Muscle layer of colon (tissue), 2 donors: ENCODE data around the gene ZNF568.
A peak's percentile ranks its signal among the peaks of the same experiment; 100 is the strongest.

ENCODE experiments used
- H3K27ac ChIP-seq: one replicate; pipeline ENCODE4 v1.7.0; 2013; ENCODE audit warnings: low read depth, mild to moderate bottlenecking, low read length, moderate library complexity
- H3K27me3 ChIP-seq, 2 donors: one replicate each; pipeline ENCODE4 v1.7.0; 2013; ENCODE audit warnings: low read length in 2 of 2, mild to moderate bottlenecking in 2 of 2; ENCODE audit not compliant: insufficient read depth in 2 of 2, control insufficient read depth in 1 of 2
- H3K36me3 ChIP-seq: one replicate; pipeline ENCODE4 v1.7.0; 2013; ENCODE audit warnings: mild to moderate bottlenecking, low read length; ENCODE audit not compliant: insufficient read depth
- H3K4me1 ChIP-seq: one replicate; pipeline ENCODE4 v1.7.0; 2013; ENCODE audit warnings: mild to moderate bottlenecking, low read length; ENCODE audit not compliant: insufficient read depth
- H3K4me3 ChIP-seq, 2 donors: one replicate each; pipeline ENCODE4 v1.7.0; 2013; ENCODE audit warnings: low read length in 2 of 2, low read depth in 1 of 2, mild to moderate bottlenecking in 1 of 2, moderate library complexity in 1 of 2
- H3K9ac ChIP-seq: one replicate; pipeline ENCODE4 v1.7.0; 2013; ENCODE audit warnings: low read length
- H3K9me3 ChIP-seq: one replicate; pipeline ENCODE4 v1.7.0; 2013; ENCODE audit warnings: mild to moderate bottlenecking, low read length
- donor health status: abdominal sarcoma.
- donor health status: Adenocarcinoma of cecum.

ZNF568 gene

DNA sequence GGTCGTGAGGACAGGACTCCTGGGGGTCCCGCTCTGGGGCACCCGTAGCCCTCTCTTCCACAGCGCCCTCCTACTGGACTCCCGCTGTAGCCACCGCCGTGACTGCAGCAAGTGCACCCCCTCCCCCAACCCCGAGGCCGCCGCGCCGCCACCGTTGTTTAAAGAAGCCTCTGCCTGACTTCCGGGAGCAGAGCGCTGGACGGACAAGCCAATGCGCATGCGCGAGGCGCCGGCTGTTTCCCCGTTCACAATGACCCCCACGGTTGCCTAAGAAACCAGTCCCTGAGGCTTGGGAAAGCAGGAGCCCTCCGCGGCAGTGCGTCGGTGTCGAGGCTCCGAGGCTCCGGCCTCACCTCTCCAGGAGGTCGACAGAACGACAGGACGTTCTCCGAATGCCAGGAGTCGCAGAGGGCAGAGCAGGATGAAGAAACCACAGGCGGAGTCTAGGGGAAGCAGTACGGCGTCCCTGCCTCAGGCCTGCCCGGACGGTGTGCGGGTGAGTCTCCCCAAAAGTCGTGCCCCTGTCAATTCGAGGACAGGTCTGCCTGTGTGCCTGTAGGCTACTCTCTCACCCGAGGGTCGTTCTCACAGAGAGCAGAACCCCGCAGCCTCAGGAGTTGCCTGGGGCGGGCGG, 91.6 kb downstream of the ZNF568 start:
- no peaks in the 10 kb centered on the region for H3K4me1 ChIP-seq
- no peaks in the 10 kb centered on the region for H3K9me3 ChIP-seq
- H3K27ac ChIP-seq: no peak overlapping the region
- H3K4me3 ChIP-seq: peak overlapping the region; percentile 7 to 60
- no peak overlapping the region for H3K9ac ChIP-seq
- H3K27me3 ChIP-seq: no peaks in the 10 kb centered on the region
- no peaks in the 10 kb centered on the region for H3K36me3 ChIP-seq

DNA sequence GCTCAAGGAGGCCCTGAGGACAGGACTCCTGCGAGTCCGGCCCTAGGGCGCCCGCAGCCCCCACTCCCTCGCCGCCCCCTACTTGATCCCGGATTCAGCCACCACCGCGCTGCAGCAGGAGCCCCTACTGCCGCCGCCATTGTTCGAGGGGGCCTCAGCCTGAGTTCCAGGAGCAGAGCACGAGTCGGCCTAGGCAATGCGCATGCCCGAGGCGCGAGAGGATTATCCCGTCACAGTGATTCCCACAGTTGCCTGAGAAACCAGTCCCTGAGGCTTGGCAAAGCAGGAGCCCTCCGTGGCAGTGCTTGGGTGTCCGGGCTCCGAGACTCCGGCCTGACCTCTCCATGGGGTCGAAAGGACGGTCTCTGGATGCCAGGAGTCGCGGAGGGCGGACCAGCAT, 93.7 kb downstream of the ZNF568 start:
- Histone ChIP-seq H3K9ac (no peak overlapping the region), H3K9me3 (peaks cover 3% of the 10 kb centered on the region), H3K4me1 (no peaks in the 10 kb centered on the region), H3K27ac (no peak overlapping the region), H3K36me3 (no peaks in the 10 kb centered on the region), H3K4me3 (no peak overlapping the region), H3K27me3 (no peaks in the 10 kb centered on the region)

DNA sequence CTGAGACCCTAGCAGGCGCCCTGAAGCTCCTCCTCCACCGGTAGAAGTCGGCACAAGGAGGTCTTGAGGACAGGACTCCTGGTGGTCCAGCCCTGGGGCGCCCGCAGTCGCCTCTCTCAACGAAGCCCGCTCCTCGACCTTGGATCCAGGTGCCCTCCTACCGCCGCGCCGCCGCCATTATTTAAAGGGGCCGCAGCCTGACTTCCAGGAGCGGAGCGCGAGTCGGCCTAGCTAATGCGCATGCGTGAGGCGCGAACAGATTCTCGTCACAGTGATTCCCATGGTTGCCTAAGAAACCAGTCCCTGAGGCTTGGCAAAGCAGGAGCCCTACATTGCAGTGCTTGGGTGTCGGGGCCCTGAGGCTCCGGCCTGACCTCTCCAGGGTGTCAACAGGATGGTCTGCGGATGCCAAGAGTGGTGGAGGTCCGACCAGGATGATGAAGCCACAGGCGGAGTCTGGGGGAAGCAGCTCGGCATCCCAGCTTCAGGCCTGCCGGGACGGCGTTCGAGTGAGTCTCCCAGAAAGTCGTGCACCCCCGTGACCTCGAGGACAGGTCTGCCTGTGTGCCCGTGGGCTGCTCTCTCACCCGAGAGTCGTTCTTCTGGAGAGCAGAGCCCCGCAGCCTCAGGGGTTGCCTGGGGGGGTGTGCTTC, 96.1 kb downstream of the ZNF568 start:
- H3K27me3 ChIP-seq: no peaks in the 10 kb centered on the region
- H3K4me1 ChIP-seq: no peaks in the 10 kb centered on the region
- H3K27ac ChIP-seq: no peak overlapping the region
- no peaks in the 10 kb centered on the region for H3K36me3 ChIP-seq
- H3K9me3 ChIP-seq: peaks cover 11% of the 10 kb centered on the region
- H3K9ac ChIP-seq: no peak overlapping the region
- H3K4me3 ChIP-seq: no peak overlapping the region

DNA sequence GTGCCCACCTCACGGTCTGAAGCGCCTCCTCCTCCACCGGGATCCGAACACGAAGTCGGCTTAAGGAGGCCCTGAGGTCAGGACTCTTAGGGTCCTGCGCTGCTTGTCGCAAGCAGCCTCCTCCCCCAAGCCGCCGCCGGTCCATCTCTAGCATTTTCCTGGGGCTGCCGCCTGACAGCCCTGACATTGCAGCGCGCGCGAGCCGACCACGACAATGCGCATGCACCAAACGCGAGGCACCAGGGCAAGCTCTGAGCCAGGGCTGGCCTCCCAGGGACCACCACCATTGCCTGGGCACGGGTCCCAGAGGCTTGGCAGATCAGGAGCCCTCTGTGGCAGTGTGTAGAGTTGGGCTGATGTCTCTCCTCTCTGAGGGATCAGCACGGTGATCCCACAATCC, 98.3 kb downstream of the ZNF568 start:
- Histone ChIP-seq H3K36me3 (no peaks in the 10 kb centered on the region), H3K27me3 (no peaks in the 10 kb centered on the region), H3K27ac (no peak overlapping the region), H3K4me3 (no peak overlapping the region), H3K9me3 (peaks cover 11% of the 10 kb centered on the region), H3K9ac (no peak overlapping the region), H3K4me1 (no peaks in the 10 kb centered on the region)

DNA sequence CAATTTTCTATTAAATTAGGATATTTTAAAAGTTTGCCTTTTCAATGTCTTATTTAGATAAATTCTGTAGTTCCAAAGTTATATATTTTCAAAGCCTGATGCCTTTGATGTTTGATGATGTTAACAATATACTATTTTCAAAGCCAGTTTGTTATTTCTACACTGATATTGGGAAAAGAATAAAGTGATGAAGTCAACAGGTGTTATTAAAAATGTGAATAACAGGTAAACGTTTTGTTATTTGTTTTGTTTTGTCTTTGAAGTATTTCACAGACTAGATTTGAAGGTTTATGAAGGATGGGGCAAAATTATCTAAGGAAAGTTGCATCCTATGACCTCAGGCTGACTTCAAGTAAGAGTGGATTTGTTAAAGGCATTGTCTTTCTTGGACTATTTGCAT, 129.0 kb downstream of the ZNF568 start:
- H3K9me3 ChIP-seq: no peaks in the 10 kb centered on the region
- H3K27ac ChIP-seq: no peak overlapping the region
- H3K4me3 ChIP-seq: no peak overlapping the region
- H3K4me1 ChIP-seq: no peaks in the 10 kb centered on the region
- no peaks in the 10 kb centered on the region for H3K27me3 ChIP-seq
- no peak overlapping the region for H3K9ac ChIP-seq
- no peaks in the 10 kb centered on the region for H3K36me3 ChIP-seq
